Epithelial cell of esophagus (primary cell): ENCODE results near the gene KIRREL2.

Experiments
- DNase-seq: peaks from one replicate; pipeline ENCODE4 v3.0.0; 2010; ENCODE audit warnings: low read depth
- H3K4me3 ChIP-seq: 2 replicates; pipeline ENCODE4 v1.5.1; 2011; ENCODE audit warnings: mild to moderate bottlenecking, low read length, control low read depth
- TF ChIP-seq, protein P1 (sequence below): IDR thresholded peaks from 2 replicates; pipeline ENCODE4 v1.5.1; 2011; ENCODE audit warnings: low read depth, mild to moderate bottlenecking, low read length, control low read depth, inconsistent platforms; ENCODE audit not compliant: insufficient read depth; ENCODE audit errors: missing control alignments

KIRREL2 gene

DNA sequence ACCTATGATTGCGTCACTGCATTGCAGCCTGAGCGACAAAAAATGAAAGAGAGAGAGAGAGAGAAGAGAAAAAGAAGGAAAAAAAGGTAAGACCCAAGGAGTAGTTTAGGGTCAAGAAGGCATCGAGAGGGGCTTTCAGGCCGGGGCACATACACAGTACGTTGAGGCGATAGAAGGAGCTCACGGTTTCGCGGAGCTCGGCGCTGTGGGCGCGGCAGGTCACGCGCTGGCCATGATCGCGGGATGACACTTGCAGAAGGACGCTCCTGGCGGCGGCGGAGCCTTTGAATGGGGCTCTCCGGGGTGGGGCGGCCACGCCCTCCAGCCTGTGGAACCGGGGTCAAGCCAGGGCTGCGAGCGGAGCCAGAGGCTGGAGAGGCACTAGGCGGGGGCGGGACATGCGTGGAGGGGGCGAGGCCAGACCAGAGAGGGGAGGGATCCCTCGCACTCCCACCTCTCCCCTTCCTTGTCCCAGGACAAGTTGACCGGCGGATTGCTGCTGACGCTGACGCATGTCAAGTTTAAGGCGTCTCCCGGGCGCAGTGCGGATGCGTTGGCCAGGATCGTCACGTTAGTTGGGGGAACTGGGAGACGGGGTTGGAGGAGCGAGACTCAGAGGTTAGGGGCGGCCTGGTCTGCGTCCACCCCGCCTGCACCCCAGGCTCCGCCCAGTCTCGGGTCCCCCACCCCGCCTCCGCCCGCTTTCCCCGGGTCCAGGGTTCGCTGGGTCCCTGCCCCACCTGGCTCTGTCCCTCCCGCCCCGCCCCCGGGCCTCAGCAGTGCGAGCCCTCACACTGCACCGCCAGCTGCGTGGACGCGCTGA is 11.3 kb upstream of the KIRREL2 start:
- no peak overlapping the region for H3K4me3 ChIP-seq
- DNase-seq = peak; percentile 40

DNA sequence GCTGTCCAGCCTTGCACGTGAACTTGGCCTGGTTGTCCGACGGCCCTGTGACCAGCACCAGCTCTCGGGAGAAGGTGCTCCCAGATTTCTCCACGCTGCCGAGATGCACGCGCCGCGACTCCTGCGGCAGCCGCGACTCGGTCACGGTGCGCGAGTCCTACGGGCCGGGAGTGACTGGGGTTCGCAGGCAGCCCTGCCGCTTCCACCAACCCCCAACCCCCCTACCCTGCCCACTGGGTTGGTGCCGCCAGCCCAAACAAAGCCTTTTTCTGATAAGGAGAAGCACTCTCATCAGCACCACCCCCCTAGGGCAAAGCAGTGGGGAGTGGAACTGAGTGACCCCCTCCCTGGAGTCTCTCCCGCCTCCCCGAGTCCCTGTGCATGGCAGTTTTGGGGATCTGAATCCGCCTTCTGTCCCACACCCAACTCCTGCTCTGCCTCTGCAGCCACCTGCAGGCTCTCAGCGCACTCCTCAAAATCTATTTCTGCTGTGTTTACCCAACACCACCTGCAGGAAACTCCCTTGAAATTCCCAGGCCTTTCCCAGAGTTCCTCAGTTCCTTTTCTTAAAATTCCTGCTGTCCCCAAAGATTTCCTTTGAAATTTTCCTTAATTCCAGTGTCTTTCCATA is 10.6 kb upstream of the KIRREL2 start:
- no peak for DNase-seq
- TF ChIP-seq, protein P1, sequence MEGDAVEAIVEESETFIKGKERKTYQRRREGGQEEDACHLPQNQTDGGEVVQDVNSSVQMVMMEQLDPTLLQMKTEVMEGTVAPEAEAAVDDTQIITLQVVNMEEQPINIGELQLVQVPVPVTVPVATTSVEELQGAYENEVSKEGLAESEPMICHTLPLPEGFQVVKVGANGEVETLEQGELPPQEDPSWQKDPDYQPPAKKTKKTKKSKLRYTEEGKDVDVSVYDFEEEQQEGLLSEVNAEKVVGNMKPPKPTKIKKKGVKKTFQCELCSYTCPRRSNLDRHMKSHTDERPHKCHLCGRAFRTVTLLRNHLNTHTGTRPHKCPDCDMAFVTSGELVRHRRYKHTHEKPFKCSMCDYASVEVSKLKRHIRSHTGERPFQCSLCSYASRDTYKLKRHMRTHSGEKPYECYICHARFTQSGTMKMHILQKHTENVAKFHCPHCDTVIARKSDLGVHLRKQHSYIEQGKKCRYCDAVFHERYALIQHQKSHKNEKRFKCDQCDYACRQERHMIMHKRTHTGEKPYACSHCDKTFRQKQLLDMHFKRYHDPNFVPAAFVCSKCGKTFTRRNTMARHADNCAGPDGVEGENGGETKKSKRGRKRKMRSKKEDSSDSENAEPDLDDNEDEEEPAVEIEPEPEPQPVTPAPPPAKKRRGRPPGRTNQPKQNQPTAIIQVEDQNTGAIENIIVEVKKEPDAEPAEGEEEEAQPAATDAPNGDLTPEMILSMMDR = peak; percentile 7
- no peak overlapping the region for H3K4me3 ChIP-seq

More for the DNA sequence above, 11.3 kb upstream of the KIRREL2 start:
- TF ChIP-seq, protein P1 = no peak

DNA sequence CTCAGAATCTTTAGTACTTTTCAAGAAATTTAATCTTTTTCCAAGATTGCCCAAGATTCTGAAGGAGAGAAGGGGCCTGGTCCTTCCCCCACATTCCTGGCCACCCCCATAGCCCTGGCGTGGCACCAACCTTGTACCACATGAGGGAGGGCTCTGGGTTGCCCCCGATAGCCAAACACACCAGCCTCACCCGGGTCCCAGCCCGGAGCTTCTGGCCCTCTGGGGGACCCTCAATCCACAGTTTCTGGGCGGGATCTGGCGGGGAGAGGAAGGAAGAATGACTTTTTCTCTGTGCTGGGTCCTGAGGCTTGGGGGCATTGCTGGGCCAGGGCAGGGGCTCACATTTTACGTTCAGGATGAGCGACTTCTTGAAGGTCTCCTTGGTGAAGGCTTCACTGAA is 8.8 kb upstream of the KIRREL2 start:
- TF ChIP-seq, protein P1 = no peak
- H3K4me3 ChIP-seq = no peak overlapping the region
- no peak for DNase-seq

DNA sequence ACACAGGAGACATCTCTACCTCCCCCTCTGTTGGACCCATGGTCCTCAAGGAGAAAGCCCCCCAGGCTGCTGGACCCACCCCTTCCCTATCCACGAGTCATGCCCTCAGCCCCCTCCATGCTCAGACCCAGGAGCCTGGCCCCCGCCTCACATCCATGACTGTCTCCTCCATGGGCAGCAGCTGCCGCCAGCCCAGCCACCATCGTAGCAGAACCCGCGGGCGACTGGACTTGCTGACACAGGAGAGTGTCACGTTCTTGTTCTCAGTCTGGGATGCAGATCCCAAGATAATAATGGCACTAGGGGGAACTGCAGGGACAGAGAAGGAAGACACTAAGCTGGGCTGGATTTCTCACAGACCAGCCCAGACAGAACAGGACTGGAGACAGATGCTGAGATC is 8.2 kb upstream of the KIRREL2 start:
- no peak for DNase-seq
- TF ChIP-seq, protein P1 = no peak
- H3K4me3 ChIP-seq = no peak overlapping the region

DNA sequence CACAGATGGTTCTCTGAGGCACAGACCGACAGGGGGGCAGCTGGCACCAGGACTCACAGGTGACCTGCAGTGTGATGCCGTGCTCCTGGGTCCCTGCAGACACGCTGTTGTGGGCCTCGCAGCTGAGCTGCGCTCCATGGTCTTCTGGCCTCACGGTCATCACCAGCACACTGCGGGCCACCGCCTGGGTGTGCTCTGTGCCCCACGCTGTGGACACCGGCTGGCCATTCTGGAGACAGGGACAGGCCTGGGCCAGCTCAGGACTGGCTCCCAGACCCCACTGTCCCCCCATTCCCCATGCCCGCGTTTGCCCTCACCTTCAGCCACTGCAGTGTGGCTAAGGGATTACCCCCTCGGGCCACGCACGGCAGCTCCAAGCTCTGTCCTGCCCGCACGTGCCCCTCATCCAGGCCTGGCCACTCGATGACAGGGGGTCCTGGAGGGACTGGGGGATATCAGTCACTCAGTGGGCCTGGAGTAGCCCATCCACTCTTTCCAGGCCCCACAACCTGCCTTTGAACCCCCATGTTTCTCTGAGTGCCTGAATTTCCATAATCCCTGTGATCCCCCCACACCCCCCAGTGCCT is 7.7 kb upstream of the KIRREL2 start:
- TF ChIP-seq, protein P1 = no peak
- DNase-seq = no peak
- H3K4me3 ChIP-seq = no peak overlapping the region

DNA sequence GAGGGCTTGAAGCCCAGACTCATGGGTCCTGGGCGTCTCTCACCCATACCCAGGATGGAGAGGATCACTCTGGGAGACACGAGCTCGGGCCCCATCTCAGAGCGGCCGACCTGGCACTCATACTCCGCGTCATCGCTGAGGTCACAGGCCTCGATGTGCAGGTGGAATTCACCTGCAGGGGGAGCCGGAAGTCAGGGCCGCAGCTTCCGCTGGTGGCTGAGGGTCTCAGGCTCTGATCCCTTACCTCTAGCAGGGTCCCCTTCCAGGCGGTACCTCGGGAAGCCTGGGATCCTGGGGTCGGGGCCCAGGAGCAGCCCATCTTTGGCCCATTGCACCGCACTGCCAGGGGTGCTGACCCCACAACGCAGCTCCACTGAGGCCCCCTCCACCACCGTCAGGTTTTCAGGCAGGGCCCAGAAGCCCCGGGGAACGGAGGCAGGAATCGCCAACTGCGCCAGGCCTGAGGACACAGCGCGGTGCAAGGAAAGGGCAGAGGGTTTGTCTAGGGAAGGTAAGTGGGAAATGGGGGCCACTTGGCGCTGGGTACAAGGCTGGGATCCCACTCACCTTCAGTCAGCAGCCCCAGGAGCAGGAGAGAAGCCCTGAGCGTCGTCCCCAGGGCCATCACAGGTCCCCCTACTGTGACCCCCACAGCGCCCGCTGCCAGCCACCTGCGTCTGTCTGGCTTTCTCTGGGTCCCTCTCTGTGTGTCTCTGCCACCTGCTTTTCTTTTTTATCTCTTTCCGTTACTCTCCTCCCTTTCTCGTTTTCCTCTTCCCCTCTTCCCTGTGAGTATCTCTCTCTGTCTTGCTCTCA is 5.3 kb upstream of the KIRREL2 start:
- no peak overlapping the region for H3K4me3 ChIP-seq
- DNase-seq = no peak
- TF ChIP-seq, protein P1 = no peak
